ENCODE measurements around the gene DIS3L2. TPM values are rescaled to one million over a fixed set of nuclear protein-coding genes. Genes with fewer than 3 reads are reported as not detected.
"Not testable (repeated sequence)": the region's sequence is repeated elsewhere in the genome, so short reads cannot be mapped to it uniquely, and the experiment has no call there.

Gene DIS3L2
- total RNA-seq, 1 donor from 2014 or later: 32.2 TPM

- Histone ChIP-seq H3K27ac (no peak overlapping the region), H3K4me3 (no peak overlapping the region), H3K4me1 (no peaks in the 10 kb centered on the region), H3K9me3 (no peaks in the 10 kb centered on the region), H3K27me3 (no peaks in the 10 kb centered on the region), H3K36me3 (no peaks in the 10 kb centered on the region)
- intact Hi-C loops (cut with DNase I): no loop called here
- DNase-seq (ENCODE audit: extremely low spot score in 2 of 2): no peak
- TF ChIP-seq POLR2A (IDR thresholded peaks at IDR 0.05) (no peak), POLR2AphosphoS5 (IDR thresholded peaks at IDR 0.05; ENCODE audit: insufficient read depth in 1 of 2, low read depth in 1 of 2) (no peak)
- TF ChIP-seq, protein P1, sequence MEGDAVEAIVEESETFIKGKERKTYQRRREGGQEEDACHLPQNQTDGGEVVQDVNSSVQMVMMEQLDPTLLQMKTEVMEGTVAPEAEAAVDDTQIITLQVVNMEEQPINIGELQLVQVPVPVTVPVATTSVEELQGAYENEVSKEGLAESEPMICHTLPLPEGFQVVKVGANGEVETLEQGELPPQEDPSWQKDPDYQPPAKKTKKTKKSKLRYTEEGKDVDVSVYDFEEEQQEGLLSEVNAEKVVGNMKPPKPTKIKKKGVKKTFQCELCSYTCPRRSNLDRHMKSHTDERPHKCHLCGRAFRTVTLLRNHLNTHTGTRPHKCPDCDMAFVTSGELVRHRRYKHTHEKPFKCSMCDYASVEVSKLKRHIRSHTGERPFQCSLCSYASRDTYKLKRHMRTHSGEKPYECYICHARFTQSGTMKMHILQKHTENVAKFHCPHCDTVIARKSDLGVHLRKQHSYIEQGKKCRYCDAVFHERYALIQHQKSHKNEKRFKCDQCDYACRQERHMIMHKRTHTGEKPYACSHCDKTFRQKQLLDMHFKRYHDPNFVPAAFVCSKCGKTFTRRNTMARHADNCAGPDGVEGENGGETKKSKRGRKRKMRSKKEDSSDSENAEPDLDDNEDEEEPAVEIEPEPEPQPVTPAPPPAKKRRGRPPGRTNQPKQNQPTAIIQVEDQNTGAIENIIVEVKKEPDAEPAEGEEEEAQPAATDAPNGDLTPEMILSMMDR (IDR thresholded peaks at IDR 0.05): no peak
Observed at GRCh38 chr2:232369126-232369951, 407.8 kb downstream of the DIS3L2 start.

DNA sequence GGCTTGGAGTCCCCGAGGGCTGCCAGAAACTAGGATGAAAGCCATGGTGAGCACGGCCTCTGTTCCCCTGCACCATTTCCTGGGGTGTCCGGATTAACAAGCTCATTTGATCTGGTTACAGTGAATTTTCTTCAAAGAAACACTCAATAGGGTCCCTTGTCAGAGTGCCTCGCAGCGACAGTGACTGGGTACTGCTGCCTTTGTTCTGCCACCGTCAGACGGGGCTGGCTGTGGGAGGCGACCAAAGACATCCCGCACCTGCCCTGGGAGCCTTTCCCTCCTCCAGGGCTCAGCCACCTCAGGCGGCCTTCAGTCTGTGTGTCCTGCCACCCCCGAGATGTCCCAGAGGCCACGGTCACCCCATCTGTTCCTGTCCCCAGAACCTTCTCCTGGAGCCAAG, 408.5 kb downstream of the DIS3L2 start:
- H3K36me3 ChIP-seq; H3K4me1 ChIP-seq; intact Hi-C loops (cut with DNase I); DNase-seq (ENCODE audit: extremely low spot score in 2 of 2); H3K4me3 ChIP-seq; H3K9me3 ChIP-seq; H3K27ac ChIP-seq; H3K27me3 ChIP-seq: not testable (repeated sequence)

DNA sequence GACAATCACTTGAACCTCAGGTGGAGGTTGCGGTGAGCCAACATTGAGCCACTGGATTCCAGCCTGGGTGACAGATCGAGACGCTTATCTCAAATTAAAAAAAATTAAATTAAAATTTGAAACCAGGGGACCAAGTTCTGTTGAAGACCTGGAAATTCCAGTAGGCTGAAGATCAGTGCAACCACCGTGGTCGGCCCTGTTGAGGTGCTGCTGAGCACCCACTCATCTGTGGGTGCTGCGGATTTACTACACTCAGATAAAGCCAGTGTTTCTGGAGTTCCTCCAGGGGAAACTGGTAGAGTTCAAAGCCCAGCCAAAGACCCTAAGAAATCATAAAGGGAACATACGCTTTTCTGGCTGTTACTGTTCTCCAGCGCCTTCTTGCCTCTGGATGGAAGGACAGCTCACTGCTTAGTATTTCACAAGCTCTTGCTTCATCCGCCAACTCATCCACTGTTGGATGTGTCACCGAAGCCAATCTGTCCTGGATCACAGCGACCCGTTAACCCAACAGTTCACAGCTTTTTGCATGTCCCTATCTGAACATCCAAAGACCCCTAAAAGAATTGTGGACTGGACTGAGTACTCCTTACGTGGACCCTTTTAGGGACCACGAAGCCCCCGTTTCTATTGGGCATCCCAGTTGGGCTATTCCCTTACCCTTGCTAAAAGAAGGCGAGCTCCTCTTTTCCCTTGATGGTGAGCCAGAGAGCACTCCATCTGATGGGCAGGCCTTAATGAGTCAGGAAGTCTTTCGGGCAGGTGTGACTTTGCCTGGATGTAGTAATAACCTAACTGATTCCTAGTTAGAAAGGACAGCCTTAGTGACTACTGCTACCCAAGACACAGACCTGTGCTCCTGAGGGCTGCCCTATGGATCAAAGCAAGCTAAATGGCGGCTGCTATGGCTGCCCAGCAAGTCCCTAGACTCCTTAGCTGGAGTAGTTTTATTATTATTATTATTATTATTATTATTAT, 411.0 kb downstream of the DIS3L2 start:
- Histone ChIP-seq H3K27ac (no peak overlapping the region), H3K27me3 (no peaks in the 10 kb centered on the region), H3K4me3 (no peak overlapping the region), H3K4me1 (no peaks in the 10 kb centered on the region), H3K9me3 (no peaks in the 10 kb centered on the region), H3K36me3 (no peaks in the 10 kb centered on the region)
- intact Hi-C loops (cut with DNase I): no loop called here
- TF ChIP-seq, protein P1 (IDR thresholded peaks at IDR 0.05): no peak
- no peak for TF ChIP-seq POLR2AphosphoS5 (IDR thresholded peaks at IDR 0.05; ENCODE audit: insufficient read depth in 1 of 2, low read depth in 1 of 2)
- TF ChIP-seq POLR2A (IDR thresholded peaks at IDR 0.05): no peak
- DNase-seq (ENCODE audit: extremely low spot score in 2 of 2): no peak

DNA sequence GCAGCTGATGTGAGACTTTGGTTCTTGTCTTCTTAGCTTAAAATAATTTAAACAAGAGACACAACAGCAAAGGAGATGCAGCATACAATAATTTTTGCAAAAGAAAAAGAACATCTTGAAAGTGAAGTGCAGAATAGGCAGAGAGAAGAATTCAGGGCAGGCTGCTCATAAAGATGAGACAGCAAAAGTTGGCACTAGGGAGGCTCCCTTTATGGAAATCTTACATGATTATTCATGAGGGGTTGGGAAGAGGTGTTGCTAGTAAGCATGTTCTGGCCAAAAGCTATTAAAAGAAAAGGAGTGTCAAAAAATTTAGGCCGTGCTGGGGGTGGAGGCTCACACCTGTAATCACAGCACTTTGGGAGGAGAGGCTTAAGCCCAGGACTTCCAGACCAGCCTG, 412.8 kb downstream of the DIS3L2 start:
- no peaks in the 10 kb centered on the region for H3K27me3 ChIP-seq
- no peak overlapping the region for H3K4me3 ChIP-seq
- no peak overlapping the region for H3K27ac ChIP-seq
- H3K36me3 ChIP-seq: no peaks in the 10 kb centered on the region
- no peaks in the 10 kb centered on the region for H3K4me1 ChIP-seq
- TF ChIP-seq POLR2A (IDR thresholded peaks at IDR 0.05): no peak
- TF ChIP-seq, protein P1 (IDR thresholded peaks at IDR 0.05): no peak
- TF ChIP-seq POLR2AphosphoS5 (IDR thresholded peaks at IDR 0.05; ENCODE audit: insufficient read depth in 1 of 2, low read depth in 1 of 2): no peak
- intact Hi-C loops (cut with DNase I): no loop called here
- no peaks in the 10 kb centered on the region for H3K9me3 ChIP-seq
- DNase-seq (ENCODE audit: extremely low spot score in 2 of 2): no peak

DNA sequence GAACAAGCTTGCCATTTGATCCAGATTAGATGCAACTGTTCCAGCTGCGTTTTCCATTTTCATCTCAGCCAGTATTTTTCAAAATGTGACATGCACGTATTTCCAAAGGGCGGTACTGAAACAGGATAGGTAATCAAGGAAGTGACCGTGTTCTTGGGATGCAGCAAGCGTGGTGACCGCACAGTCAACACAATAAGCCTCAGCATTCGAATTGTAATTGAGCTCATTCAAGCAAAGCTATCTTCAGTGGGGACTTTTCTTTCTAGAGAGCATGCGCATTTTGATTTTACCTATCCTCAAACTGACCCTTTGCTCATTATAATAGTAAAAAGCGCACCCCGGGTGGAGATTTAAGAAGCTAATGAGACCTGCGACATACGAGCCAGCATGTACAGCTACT, 413.7 kb downstream of the DIS3L2 start:
- H3K4me1 ChIP-seq: no peaks in the 10 kb centered on the region
- no peak for TF ChIP-seq POLR2A (IDR thresholded peaks at IDR 0.05)
- no peak for TF ChIP-seq POLR2AphosphoS5 (IDR thresholded peaks at IDR 0.05; ENCODE audit: insufficient read depth in 1 of 2, low read depth in 1 of 2)
- TF ChIP-seq, protein P1 (IDR thresholded peaks at IDR 0.05): no peak
- intact Hi-C loops (cut with DNase I): no loop called here
- H3K27me3 ChIP-seq: no peaks in the 10 kb centered on the region
- no peaks in the 10 kb centered on the region for H3K9me3 ChIP-seq
- H3K36me3 ChIP-seq: no peaks in the 10 kb centered on the region
- no peak for DNase-seq (ENCODE audit: extremely low spot score in 2 of 2)
- H3K4me3 ChIP-seq: no peak overlapping the region
- H3K27ac ChIP-seq: no peak overlapping the region
